ENCODE results near the gene PHACTR1.

PHACTR1 gene

GRCh38 chr6:13009461-13009860 lies 292.9 kb downstream of the PHACTR1 start:
- in situ Hi-C loops (cut with HindIII; ENCODE audit: low sequenced_read_pairs), result no loop called here
- TF ChIP-seq CTCF (IDR thresholded peaks at IDR 0.05; ENCODE audit: low read depth, low read length), result no peak
- H3K4me3 ChIP-seq (ENCODE audit: low read depth, low read length), result no peak overlapping the region
- no peak for DNase-seq (ENCODE audit: low read depth, low spot score)

- in situ Hi-C loops (cut with HindIII; ENCODE audit: low sequenced_read_pairs), result no loop called here
- no peak overlapping the region for H3K4me3 ChIP-seq (ENCODE audit: low read depth, low read length)
- DNase-seq (ENCODE audit: low read depth, low spot score), result no peak
- no peak for TF ChIP-seq CTCF (IDR thresholded peaks at IDR 0.05; ENCODE audit: low read depth, low read length)
Measured at GRCh38 chr6:13011612-13012146, 295.1 kb downstream of the PHACTR1 start.

GRCh38 chr6:13012296-13012695 lies 295.7 kb downstream of the PHACTR1 start:
- in situ Hi-C loops (cut with HindIII; ENCODE audit: low sequenced_read_pairs), result no loop called here
- TF ChIP-seq CTCF (IDR thresholded peaks at IDR 0.05; ENCODE audit: low read depth, low read length), result no peak
- DNase-seq (ENCODE audit: low read depth, low spot score), result no peak
- H3K4me3 ChIP-seq (ENCODE audit: low read depth, low read length), result no peak overlapping the region

- H3K4me3 ChIP-seq (ENCODE audit: low read depth, low read length), result peak overlapping the region; percentile 35
- no peak for DNase-seq (ENCODE audit: low read depth, low spot score)
- in situ Hi-C loops (cut with HindIII; ENCODE audit: low sequenced_read_pairs), result no loop called here
- TF ChIP-seq CTCF (IDR thresholded peaks at IDR 0.05; ENCODE audit: low read depth, low read length), result no peak
Measured at GRCh38 chr6:13012977-13013680, 296.6 kb downstream of the PHACTR1 start.

- peak; percentile 5 for DNase-seq (ENCODE audit: low read depth, low spot score)
- in situ Hi-C loops (cut with HindIII; ENCODE audit: low sequenced_read_pairs), result no loop called here
- peak overlapping the region; percentile 35 for H3K4me3 ChIP-seq (ENCODE audit: low read depth, low read length)
- TF ChIP-seq CTCF (IDR thresholded peaks at IDR 0.05; ENCODE audit: low read depth, low read length), result no peak
Measured at GRCh38 chr6:13013681-13014503, 297.3 kb downstream of the PHACTR1 start.

GRCh38 chr6:13014504-13015378 lies 298.2 kb downstream of the PHACTR1 start:
- DNase-seq (ENCODE audit: low read depth, low spot score), result no peak
- TF ChIP-seq CTCF (IDR thresholded peaks at IDR 0.05; ENCODE audit: low read depth, low read length), result no peak
- no peak overlapping the region for H3K4me3 ChIP-seq (ENCODE audit: low read depth, low read length)
- in situ Hi-C loops (cut with HindIII; ENCODE audit: low sequenced_read_pairs), result no loop called here
